ENCODE measurements around the gene COPS7A. TPM values are rescaled to one million over a fixed set of nuclear protein-coding genes. Genes with fewer than 3 reads are reported as not detected.

COPS7A gene
- total and polyA plus RNA-seq, 9 of the 15 experiments (the other 6 are each of a cell fraction or from before 2014, with no cell fraction given): 12.7 to 36.0 (median 24.3) TPM

GRCh38 chr12:6752921-6753771 is 29.3 kb downstream of the COPS7A start, which contains the start of gene MLF2 (continued):
- TF ChIP-seq NELFE (IDR thresholded peaks at IDR 0.05; ENCODE audit: insufficient read depth, insufficient read length) (no peak), FOXP1 (CRISPR knock-in tag; IDR thresholded peaks at IDR 0.05) (no peak), ZNF79 (CRISPR knock-in tag; IDR thresholded peaks at IDR 0.05; ENCODE audit: low read depth) (no peak), ZNF444 (CRISPR knock-in tag; IDR thresholded peaks at IDR 0.05) (no peak), ZNF830 (CRISPR knock-in tag; IDR thresholded peaks at IDR 0.05) (no peak), MBD2 (IDR thresholded peaks at IDR 0.05; ENCODE audit: borderline replicate concordance, low read depth) (0 out of 2 replicates have a peak, but pooled peaks have one; percentile 37), HNRNPUL1 (IDR thresholded peaks at IDR 0.05; ENCODE audit: low read length) (no peak), CBFA2T3 (IDR thresholded peaks at IDR 0.05) (no peak), SNIP1 (IDR thresholded peaks at IDR 0.05; ENCODE audit: low read depth) (no peak), CSDE1 (IDR thresholded peaks at IDR 0.05) (no peak), ELK1 (CRISPR knock-in tag; IDR thresholded peaks at IDR 0.05) (0 out of 2 replicates have a peak, but pooled peaks have one; percentile 44), CREM (IDR thresholded peaks at IDR 0.05; ENCODE audit: low read depth) (peak; percentile 92), IFI16 (CRISPR knock-in tag; IDR thresholded peaks at IDR 0.05) (no peak), ZKSCAN8 (CRISPR knock-in tag; IDR thresholded peaks at IDR 0.05) (no peak), ZBTB8A (IDR thresholded peaks at IDR 0.05; ENCODE audit: partially characterized antibody) (no peak), ZNF431 (CRISPR knock-in tag; IDR thresholded peaks at IDR 0.05) (no peak)
- TF ChIP-seq, protein P1, sequence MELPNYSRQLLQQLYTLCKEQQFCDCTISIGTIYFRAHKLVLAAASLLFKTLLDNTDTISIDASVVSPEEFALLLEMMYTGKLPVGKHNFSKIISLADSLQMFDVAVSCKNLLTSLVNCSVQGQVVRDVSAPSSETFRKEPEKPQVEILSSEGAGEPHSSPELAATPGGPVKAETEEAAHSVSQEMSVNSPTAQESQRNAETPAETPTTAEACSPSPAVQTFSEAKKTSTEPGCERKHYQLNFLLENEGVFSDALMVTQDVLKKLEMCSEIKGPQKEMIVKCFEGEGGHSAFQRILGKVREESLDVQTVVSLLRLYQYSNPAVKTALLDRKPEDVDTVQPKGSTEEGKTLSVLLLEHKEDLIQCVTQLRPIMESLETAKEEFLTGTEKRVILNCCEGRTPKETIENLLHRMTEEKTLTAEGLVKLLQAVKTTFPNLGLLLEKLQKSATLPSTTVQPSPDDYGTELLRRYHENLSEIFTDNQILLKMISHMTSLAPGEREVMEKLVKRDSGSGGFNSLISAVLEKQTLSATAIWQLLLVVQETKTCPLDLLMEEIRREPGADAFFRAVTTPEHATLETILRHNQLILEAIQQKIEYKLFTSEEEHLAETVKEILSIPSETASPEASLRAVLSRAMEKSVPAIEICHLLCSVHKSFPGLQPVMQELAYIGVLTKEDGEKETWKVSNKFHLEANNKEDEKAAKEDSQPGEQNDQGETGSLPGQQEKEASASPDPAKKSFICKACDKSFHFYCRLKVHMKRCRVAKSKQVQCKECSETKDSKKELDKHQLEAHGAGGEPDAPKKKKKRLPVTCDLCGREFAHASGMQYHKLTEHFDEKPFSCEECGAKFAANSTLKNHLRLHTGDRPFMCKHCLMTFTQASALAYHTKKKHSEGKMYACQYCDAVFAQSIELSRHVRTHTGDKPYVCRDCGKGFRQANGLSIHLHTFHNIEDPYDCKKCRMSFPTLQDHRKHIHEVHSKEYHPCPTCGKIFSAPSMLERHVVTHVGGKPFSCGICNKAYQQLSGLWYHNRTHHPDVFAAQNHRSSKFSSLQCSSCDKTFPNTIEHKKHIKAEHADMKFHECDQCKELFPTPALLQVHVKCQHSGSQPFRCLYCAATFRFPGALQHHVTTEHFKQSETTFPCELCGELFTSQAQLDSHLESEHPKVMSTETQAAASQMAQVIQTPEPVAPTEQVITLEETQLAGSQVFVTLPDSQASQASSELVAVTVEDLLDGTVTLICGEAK (IDR thresholded peaks at IDR 0.05): peak; percentile 80
- TF ChIP-seq, protein P1 (CRISPR knock-in tag; IDR thresholded peaks at IDR 0.05): no peak
- TF ChIP-seq, protein P2, sequence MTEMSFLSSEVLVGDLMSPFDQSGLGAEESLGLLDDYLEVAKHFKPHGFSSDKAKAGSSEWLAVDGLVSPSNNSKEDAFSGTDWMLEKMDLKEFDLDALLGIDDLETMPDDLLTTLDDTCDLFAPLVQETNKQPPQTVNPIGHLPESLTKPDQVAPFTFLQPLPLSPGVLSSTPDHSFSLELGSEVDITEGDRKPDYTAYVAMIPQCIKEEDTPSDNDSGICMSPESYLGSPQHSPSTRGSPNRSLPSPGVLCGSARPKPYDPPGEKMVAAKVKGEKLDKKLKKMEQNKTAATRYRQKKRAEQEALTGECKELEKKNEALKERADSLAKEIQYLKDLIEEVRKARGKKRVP (CRISPR knock-in tag; IDR thresholded peaks at IDR 0.05): no peak

Data from K562 (cell line).